ENCODE data around the gene CDK18. TPM values are rescaled to one million over a fixed set of nuclear protein-coding genes. Genes with fewer than 3 reads are reported as not detected.

Gene CDK18
- polyA plus RNA-seq, 1 experiment, result 0.83 TPM

- no peaks in the 10 kb centered on the region for H3K36me3 ChIP-seq (ENCODE audit: control insufficient read depth, insufficient read depth, low read length)
- no peak for DNase-seq (ENCODE audit: low read depth)
- peaks cover 28% of the 10 kb centered on the region for H3K27me3 ChIP-seq (ENCODE audit: control insufficient read depth, insufficient read depth, low read length)
- H3K4me3 ChIP-seq (ENCODE audit: low read depth, low read length), result no peak overlapping the region
- no peak for TF ChIP-seq CTCF (IDR thresholded peaks at IDR 0.05; ENCODE audit: insufficient read depth, low read depth, low read length)
- CTCF ChIA-PET, result interaction anchor here (3.3 to 37.0 kb wide), 2 partner anchors 15 to 20 kb away, joined by 16 to 819 read pairs; no protein-coding TSS in a partner anchor
- POLR2A ChIA-PET, result no interaction called here
Measured at GRCh38 chr1:205506409-205507200, 2.1 kb downstream of the CDK18 start.

GRCh38 chr1:205508227-205508714 is 3.8 kb downstream of the CDK18 start:
- Histone ChIP-seq H3K4me3 (ENCODE audit: low read depth, low read length) (no peak overlapping the region), H3K36me3 (ENCODE audit: control insufficient read depth, insufficient read depth, low read length) (no peaks in the 10 kb centered on the region), H3K27me3 (ENCODE audit: control insufficient read depth, insufficient read depth, low read length) (peaks cover 24% of the 10 kb centered on the region)
- DNase-seq (ENCODE audit: low read depth), result no peak
- CTCF ChIA-PET, result interaction anchor here (1.0 to 37.0 kb wide), 3 partner anchors 12 to 154 kb away, joined by 3 to 819 read pairs (median 819); partner anchors contain the start of gene CDK18
- POLR2A ChIA-PET, result interaction anchor here (0.5 kb wide), 1 partner anchor 135 kb away, joined by 9 read pairs; no protein-coding TSS in a partner anchor
- TF ChIP-seq CTCF (IDR thresholded peaks at IDR 0.05; ENCODE audit: insufficient read depth, low read depth, low read length), result no peak

GRCh38 chr1:205510308-205510950 is 6.0 kb downstream of the CDK18 start:
- POLR2A ChIA-PET, result no interaction called here
- peaks cover 14% of the 10 kb centered on the region for H3K27me3 ChIP-seq (ENCODE audit: control insufficient read depth, insufficient read depth, low read length)
- no peaks in the 10 kb centered on the region for H3K36me3 ChIP-seq (ENCODE audit: control insufficient read depth, insufficient read depth, low read length)
- CTCF ChIA-PET, result interaction anchor here (28.3 to 37.0 kb wide), 2 partner anchors 11 to 14 kb away, joined by 819 read pairs; partner anchors contain the start of gene CDK18
- DNase-seq (ENCODE audit: low read depth), result no peak
- no peak overlapping the region for H3K4me3 ChIP-seq (ENCODE audit: low read depth, low read length)
- TF ChIP-seq CTCF (IDR thresholded peaks at IDR 0.05; ENCODE audit: insufficient read depth, low read depth, low read length), result no peak

- TF ChIP-seq CTCF (IDR thresholded peaks at IDR 0.05; ENCODE audit: insufficient read depth, low read depth, low read length), result no peak
- H3K27me3 ChIP-seq (ENCODE audit: control insufficient read depth, insufficient read depth, low read length), result peaks cover 9% of the 10 kb centered on the region
- CTCF ChIA-PET, result interaction anchor here (1.0 to 37.0 kb wide), 4 partner anchors 11 to 174 kb away, joined by 3 to 819 read pairs (median 411); partner anchors contain the start of gene CDK18
- H3K36me3 ChIP-seq (ENCODE audit: control insufficient read depth, insufficient read depth, low read length), result no peaks in the 10 kb centered on the region
- DNase-seq (ENCODE audit: low read depth), result no peak
- H3K4me3 ChIP-seq (ENCODE audit: low read depth, low read length), result no peak overlapping the region
- POLR2A ChIA-PET, result no interaction called here
Measured at GRCh38 chr1:205510951-205511330, 6.5 kb downstream of the CDK18 start.

All from BJ (cell line).